HepG2 (cell line): ENCODE results near the gene SGPL1. TPM values are rescaled to one million over a fixed set of nuclear protein-coding genes. Genes with fewer than 3 reads are reported as not detected.
A peak's percentile ranks its signal among the peaks of the same experiment; 100 is the strongest.

Source experiments
- CBX5 ChIP-seq: sonication (generic); formaldehyde crosslinking; IDR thresholded peaks from 2 replicates; pipeline ENCODE4 v1.4.0; 2020; ENCODE audit warnings: missing genetic modification reagents, borderline replicate concordance
- CERS6 ChIP-seq: sonication (generic); formaldehyde crosslinking; IDR thresholded peaks from 2 replicates; pipeline ENCODE4 v1.5.0; 2020; ENCODE audit warnings: missing genetic modification reagents
- DMAP1 ChIP-seq: IDR thresholded peaks from 2 replicates; pipeline ENCODE4 v1.6.1; 2016
- E2F5 ChIP-seq: sonication (generic); formaldehyde crosslinking; conservative IDR thresholded peaks from 2 replicates; pipeline ENCODE4 v1.4.0; 2020; ENCODE audit warnings: missing genetic modification reagents
- EP300 ChIP-seq, 3 experiments: sonication (generic) in 1 of 3; formaldehyde crosslinking in 1 of 3; IDR thresholded peaks; 2 replicates each; pipeline versions ENCODE4 v1.5.1 to v1.6.1; 2011 to 2020; ENCODE audit warnings: low read depth in 2 of 3, low read length in 2 of 3, borderline replicate concordance in 1 of 3, improper control_type of control experiment in 1 of 3, mild to moderate bottlenecking in 1 of 3, missing genetic modification reagents in 1 of 3, moderate library complexity in 1 of 3
- FOXM1 ChIP-seq: sonication (generic); formaldehyde crosslinking; IDR thresholded peaks from 2 replicates; pipeline ENCODE4 v1.5.0; 2020; ENCODE audit warnings: missing genetic modification reagents
- HIC2 ChIP-seq: sonication (generic); formaldehyde crosslinking; IDR thresholded peaks from 2 replicates; pipeline ENCODE4 v1.9.0; 2022; ENCODE audit warnings: low read depth, missing genetic modification reagents
- MEF2D ChIP-seq: sonication (generic); formaldehyde crosslinking; IDR thresholded peaks from 2 replicates; pipeline ENCODE4 v1.5.1; 2020; ENCODE audit warnings: mild to moderate bottlenecking, missing genetic modification reagents
- MEIS2 ChIP-seq: sonication (generic); formaldehyde crosslinking; IDR thresholded peaks from 2 replicates; pipeline ENCODE4 v1.9.0; 2021; ENCODE audit warnings: mild to moderate bottlenecking, missing genetic modification reagents
- MTA3 ChIP-seq: sonication (generic); formaldehyde crosslinking; IDR thresholded peaks from 2 replicates; pipeline ENCODE4 v1.4.0; 2020; ENCODE audit warnings: missing genetic modification reagents
- NFE2L1 ChIP-seq: sonication (generic); formaldehyde crosslinking; IDR thresholded peaks from 2 replicates; pipeline ENCODE4 v1.4.0; 2020; ENCODE audit warnings: missing genetic modification reagents, mild to moderate bottlenecking, borderline replicate concordance
- SMARCC2 ChIP-seq: fragments of 450-650 bp; IDR thresholded peaks from 2 replicates; pipeline ENCODE4 v1.6.1; 2017; ENCODE audit warnings: antibody characterized with exemption, mild to moderate bottlenecking
- USF2 ChIP-seq, 2 experiments: sonication (generic) in 1 of 2; formaldehyde crosslinking in 1 of 2; IDR thresholded peaks; 2 replicates each; pipeline versions ENCODE4 v1.5.1 to v1.6.1; 2011 to 2020; ENCODE audit warnings: borderline replicate concordance in 1 of 2, low read depth in 1 of 2, low read length in 1 of 2, mild to moderate bottlenecking in 1 of 2, missing genetic modification reagents in 1 of 2, moderate library complexity in 1 of 2
- ZNF557 ChIP-seq: sonication (generic); formaldehyde crosslinking; IDR thresholded peaks from 2 replicates; pipeline ENCODE4 v1.4.0; 2020; ENCODE audit warnings: missing genetic modification reagents
- ZNF576 ChIP-seq: sonication (generic); formaldehyde crosslinking; IDR thresholded peaks from 2 replicates; pipeline ENCODE4 v1.4.0; 2020; ENCODE audit warnings: mild to moderate bottlenecking, missing genetic modification reagents
- ZNF687 ChIP-seq: sonication (generic); formaldehyde crosslinking; IDR thresholded peaks from 2 replicates; pipeline ENCODE4 v1.5.1; 2020; ENCODE audit warnings: mild to moderate bottlenecking, missing genetic modification reagents, moderate library complexity
- ZSCAN25 ChIP-seq: sonication (generic); formaldehyde crosslinking; IDR thresholded peaks from 2 replicates; pipeline ENCODE4 v1.8.0; 2022; ENCODE audit warnings: mild to moderate bottlenecking, missing genetic modification reagents
- ZZZ3 ChIP-seq: sonication (generic); formaldehyde crosslinking; IDR thresholded peaks from 2 replicates; pipeline ENCODE4 v1.4.0; 2020; ENCODE audit warnings: missing genetic modification reagents, mild to moderate bottlenecking, borderline replicate concordance
- polyA plus RNA-seq, 8 experiments: library from polyadenylated mRNA; depleted of rRNA in 3 of 8; stranded (reverse) in 7 of 8; unstranded in 1 of 8; fragments of >200 nt; fragmentation: Illumina TruSeq in 4 of 8; extraction: Trizol in 4 of 8; gene quantifications; 2 replicates each; pipeline versions ENCODE4 v1.2.1 to v1.2.3, GENCODE V29; 2011 to 2016; ENCODE audit warnings: low read depth in 4 of 8, missing spikeins in 1 of 8, mixed read lengths in 1 of 8; ENCODE audit not compliant: insufficient read depth in 1 of 8
- total RNA-seq, 5 experiments: library from RNA; depleted of rRNA; stranded (reverse); fragments of >200 nt; fragmentation: Illumina TruSeq; extraction: Trizol; gene quantifications; 2 replicates each; pipeline ENCODE4 v1.2.3, GENCODE V29; 2016; ENCODE audit warnings: low read depth in 1 of 5

SGPL1 gene
- total and polyA plus RNA-seq, 2 of the 13 experiments (the other 11 are each of a cell fraction or from before 2014, with no cell fraction given) = 17.6 to 25.0 TPM

GRCh38 chr10:70815504-70816219 lies at the start of gene SGPL1 (continued):
- peak; percentile 84 for TF ChIP-seq ZNF687 (CRISPR knock-in tag)
- TF ChIP-seq ZSCAN25 = 0 out of 2 replicates have a peak, but pooled peaks have one; percentile 26
- TF ChIP-seq FOXM1 (CRISPR knock-in tag) = no peak
- no peak for TF ChIP-seq SMARCC2
- TF ChIP-seq MTA3 (CRISPR knock-in tag) = no peak
- TF ChIP-seq ZNF557 (CRISPR knock-in tag) = no peak
- no peak for TF ChIP-seq MEF2D (CRISPR knock-in tag)
- no peak for TF ChIP-seq ZZZ3
- peak; percentile 66; the same call in 1 of the 2 replicates for TF ChIP-seq MEIS2 (CRISPR knock-in tag)
- TF ChIP-seq CBX5 (CRISPR knock-in tag) = no peak
- TF ChIP-seq NFE2L1 (CRISPR knock-in tag) = no peak
- TF ChIP-seq USF2 (IDR thresholded peaks at IDR 0.05; ENCODE audit: low read depth, low read length) = no peak
- no peak for TF ChIP-seq USF2 (CRISPR knock-in tag; IDR thresholded peaks at IDR 0.05; ENCODE audit: borderline replicate concordance)
- TF ChIP-seq CERS6 (CRISPR knock-in tag) = no peak
- TF ChIP-seq E2F5 (CRISPR knock-in tag) = no peak
- no peak for TF ChIP-seq EP300 (IDR thresholded peaks at IDR 0.05; ENCODE audit: low read depth in 2 of 2, low read length in 2 of 2)
- no peak for TF ChIP-seq EP300 (CRISPR knock-in tag; IDR thresholded peaks at IDR 0.05; ENCODE audit: borderline replicate concordance)
- TF ChIP-seq ZNF576 (CRISPR knock-in tag) = no peak
- TF ChIP-seq DMAP1 (CRISPR knock-in tag) = no peak; the same call in 1 of the 2 replicates
- no peak for TF ChIP-seq HIC2 (CRISPR knock-in tag)
